Cerebellar nuclear complex (tissue), 1 donor: ENCODE data around the gene DHCR7.
A peak's percentile ranks its signal among the peaks of the same experiment; 100 is the strongest.

Experiments
- DNase-seq, 2 experiments: peaks; one replicate each; lab custom pipeline; 2025; lab: John Stamatoyannopoulos, UW

Gene DHCR7, protein sequence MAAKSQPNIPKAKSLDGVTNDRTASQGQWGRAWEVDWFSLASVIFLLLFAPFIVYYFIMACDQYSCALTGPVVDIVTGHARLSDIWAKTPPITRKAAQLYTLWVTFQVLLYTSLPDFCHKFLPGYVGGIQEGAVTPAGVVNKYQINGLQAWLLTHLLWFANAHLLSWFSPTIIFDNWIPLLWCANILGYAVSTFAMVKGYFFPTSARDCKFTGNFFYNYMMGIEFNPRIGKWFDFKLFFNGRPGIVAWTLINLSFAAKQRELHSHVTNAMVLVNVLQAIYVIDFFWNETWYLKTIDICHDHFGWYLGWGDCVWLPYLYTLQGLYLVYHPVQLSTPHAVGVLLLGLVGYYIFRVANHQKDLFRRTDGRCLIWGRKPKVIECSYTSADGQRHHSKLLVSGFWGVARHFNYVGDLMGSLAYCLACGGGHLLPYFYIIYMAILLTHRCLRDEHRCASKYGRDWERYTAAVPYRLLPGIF

DNA sequence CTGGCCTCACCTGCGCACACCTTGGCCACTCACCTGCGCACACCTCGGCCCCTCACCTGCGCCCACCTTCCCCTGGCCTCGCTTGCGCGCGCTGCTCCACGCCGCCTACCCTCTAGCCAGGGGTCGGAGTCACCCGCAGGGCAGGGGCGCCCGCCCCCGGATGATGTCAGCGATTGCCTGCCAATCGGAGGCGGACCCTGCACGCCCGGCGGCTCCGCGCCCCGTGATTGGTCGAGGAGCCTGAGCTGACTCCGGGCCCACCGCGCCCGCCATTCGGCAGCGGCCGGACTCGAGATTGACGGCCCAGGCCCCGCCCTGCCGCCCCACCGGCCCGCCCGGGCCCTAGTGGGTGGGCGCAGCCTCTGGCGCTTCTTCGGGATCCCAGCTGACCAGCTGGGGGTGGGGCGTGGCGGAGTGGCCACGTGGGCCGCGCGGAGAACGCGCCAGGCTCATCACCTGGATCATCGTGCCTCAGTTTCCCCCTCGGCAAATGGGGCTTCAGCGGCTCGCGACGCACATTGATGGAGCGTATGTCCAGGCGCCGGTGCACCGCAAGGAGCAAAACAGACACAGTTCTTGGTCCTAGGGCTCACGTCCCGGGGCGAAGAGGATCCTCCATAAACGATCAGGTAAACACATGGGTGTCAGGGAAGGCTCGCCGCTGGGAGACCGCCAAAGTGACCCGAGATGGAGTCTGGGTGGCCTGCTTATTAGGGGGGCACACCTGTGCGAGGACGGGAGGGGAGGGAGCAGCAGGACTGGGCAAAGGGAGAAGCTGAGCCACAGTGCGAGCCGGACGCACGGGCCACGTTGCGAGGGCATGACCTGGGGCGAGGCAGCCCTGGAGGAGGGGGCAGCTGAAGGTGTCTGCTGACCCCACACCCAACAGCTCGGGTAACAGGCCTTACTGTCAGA is at the start of gene DHCR7:
DHCR7 (minus strand) TSS at position 137 of the 915 bp plus-strand sequence. CDS start 3,441 bp downstream, outside the sequence.
- peak; percentile 22 to 80 for DNase-seq

DNA sequence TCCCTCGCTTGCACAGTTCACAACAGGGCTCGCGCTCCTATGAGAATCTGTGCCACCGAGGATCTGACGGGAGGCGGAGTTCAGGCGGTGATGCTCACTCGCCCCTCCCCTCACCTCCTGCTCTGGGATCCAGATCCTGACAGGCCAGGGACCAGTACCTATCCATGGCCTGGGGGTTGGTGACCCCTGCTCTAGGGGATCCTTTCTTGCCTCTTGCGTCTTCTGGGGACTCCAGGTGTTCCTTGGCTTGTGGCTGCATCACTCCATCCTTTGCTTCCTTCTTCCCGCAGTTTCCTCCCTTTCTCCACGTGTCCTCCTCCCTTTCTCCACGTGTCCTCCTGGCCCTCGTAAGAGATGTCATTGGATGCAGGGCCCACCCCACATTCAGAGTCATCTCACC is 48.2 kb upstream of the DHCR7 start:
- DNase-seq, result no peak

DNA sequence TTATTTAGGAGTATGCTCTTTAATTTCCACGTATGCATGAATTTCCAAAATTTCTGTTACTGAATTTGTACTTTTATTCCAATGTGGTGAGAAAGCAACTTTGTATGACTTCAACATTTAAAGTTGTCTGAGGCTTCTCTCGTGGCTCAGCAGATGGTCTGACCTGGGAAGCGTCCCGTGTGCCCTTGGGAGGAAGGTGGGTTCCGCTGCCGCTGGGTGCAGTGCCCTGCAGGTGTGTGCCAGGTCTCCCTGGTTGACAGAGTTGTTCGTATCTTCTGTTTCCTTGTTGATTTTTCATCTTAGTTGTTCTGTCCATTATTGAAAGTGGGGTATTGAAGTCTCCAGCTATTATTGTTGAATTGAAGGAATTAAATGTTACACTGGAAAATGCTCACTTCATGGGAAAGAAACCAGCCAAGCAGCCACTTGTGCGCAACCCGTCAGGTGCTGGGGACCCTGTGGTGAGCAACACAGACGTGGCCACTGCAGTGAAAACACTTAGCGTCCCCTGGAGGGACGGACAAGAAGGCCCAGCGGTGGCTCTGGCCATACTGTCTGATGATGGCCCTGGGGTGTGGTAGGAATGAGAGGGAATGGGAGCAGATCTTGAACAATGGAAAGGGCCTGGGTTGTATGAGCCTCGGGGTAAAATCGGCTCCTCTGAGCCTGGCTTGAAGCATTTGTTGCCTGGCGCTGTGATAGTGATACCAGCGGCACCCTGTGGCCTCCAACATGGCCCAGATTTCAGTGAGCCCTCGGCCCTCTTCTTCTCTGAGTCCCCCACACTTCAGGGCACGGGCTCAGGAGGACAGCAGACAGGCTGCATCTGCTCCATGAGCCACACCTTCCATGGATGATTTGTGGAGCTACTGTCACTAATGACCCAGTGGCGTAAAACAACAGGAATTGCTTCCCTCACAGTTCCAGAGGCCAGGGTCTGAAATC is 47.4 kb upstream of the DHCR7 start:
- no peak for DNase-seq

DNA sequence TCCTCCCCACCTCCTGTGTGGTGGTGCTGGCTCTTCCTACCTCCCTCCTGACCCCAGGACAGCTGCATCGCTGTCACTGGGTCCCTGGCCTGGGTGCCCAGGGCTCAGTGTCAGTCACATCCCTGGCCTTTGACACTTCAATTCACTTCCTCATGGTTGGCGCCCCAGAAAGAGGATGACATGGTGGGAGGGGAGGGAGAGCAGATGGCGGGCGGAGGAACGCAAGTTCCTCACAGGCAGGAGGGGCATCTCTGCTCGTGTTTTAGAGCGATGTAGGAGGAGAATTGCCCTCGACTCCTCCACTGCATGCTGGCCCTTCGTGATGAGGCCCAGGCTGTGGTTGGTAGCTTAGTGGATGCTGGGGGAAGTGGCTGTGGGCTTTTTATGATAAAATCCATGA is 43.7 kb upstream of the DHCR7 start:
- no peak for DNase-seq

DNA sequence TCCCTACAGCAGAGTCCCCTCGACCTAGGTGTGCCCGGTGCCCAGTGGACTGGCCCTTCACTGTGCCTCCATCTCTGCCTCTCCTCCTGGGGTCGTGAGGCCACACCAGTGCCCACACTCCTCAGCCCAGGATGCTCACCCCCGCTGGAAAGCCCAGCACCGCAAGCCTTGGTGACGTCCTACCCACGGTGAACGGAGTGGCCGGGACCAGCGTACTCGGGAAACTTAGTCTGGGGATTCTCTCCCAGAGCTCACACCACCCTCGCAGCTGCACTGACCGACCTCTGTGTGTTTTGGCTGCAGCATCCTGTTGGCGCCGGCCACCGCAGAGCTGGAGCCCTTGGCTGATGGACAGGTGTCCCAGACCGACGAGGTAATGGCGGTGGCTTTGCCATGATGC is 43.3 kb upstream of the DHCR7 start:
- DNase-seq, result no peak

DNA sequence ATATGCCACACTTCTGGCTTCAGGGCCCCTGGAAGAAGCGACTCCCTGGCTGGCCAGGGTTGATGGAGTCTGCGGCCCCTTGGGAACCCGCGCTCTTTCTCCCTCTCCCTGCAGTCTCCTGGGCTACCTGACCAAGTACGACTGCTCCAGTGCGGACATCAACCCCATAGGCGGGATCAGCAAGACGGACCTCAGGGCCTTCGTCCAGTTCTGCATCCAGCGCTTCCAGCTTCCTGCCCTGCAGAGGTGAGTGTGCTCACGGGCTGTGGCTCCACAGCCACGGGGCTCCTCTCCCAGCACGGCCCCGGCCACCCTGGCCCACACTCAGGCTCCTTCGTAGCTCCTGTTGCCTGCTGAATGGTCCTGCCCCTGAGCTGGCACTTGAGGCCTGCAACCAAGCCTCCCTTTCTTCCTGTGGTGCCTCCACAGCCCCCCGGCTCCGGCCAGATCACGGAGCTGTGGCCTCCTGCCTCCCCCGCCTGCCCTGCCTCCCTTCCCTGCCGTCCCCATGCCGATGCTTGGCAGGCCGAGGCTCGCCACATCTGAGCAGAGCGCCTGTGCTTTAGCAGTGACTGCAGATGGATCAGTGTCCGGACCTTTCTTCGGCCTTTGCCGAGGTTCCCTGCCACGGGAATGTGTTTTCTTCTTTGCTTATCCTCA is 42.7 kb upstream of the DHCR7 start:
- no peak for DNase-seq

DNA sequence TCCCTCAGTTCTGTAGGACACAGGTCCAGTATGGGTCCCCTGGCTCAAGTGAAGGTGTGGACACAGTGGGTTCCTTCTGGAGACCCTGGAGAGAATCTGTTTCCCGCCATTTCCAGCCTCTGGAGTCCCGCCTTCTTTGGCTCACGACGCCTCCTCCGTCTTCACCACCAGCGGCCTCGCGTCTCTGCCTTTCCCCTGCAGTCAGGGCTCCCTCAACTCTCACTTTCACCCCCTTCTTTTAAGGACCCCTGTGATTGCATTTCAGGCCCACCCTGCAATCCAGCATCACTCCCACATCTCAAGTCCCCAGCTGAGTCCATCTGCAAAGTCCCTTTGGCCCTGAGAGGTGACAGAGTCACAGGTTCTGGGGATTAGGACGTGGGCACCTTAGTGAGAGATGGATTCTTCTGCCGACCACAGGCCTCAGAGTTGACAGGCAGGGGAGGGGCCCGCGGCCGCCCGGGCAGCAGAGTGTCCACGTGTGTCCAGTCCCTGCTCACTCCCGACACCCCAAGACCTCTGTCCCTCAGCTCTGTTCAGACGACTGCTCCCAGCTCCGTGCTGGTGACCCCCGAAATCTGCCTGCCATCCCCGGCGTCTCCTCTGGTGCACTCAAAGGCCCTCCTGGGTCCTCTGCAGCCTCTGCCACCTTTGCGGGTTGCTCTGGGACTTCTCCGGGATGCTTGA is 42.0 kb upstream of the DHCR7 start:
- DNase-seq, result no peak

DNA sequence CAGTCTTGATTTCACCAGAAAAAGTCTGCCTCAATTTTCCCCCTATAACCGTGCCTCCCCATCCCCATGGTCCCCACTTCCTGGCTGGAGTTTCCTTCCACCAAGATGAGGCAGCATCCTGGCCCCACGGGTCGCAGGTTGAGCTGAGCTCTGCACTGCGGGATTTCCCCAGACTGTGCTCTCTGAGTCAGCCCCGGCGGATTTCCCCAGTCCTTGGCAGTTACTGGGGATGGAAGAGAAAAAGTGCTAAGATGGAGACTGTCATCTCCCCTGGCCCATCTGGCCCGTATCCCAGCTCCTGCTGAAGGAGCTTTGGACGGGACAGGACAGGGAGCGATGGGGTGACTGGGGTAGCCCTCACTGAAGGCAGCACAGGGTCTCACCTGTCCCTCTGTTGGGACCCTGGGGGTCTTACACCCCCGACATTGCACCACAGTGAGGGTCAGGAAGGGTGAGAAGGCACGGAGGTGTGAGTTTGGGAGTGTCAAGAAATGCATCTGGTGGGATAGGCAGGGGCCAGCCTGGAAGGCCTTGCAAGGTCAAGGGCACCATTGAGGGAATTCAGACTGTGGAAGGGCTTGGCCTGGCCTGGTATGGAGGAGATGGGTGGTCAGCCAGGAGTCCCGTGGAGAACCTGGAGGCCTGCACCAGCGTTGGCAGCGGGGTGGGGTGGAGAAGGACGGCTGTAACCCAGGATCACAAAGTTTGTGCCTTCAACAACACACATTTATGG is 41.3 kb upstream of the DHCR7 start:
- DNase-seq, result no peak

DNA sequence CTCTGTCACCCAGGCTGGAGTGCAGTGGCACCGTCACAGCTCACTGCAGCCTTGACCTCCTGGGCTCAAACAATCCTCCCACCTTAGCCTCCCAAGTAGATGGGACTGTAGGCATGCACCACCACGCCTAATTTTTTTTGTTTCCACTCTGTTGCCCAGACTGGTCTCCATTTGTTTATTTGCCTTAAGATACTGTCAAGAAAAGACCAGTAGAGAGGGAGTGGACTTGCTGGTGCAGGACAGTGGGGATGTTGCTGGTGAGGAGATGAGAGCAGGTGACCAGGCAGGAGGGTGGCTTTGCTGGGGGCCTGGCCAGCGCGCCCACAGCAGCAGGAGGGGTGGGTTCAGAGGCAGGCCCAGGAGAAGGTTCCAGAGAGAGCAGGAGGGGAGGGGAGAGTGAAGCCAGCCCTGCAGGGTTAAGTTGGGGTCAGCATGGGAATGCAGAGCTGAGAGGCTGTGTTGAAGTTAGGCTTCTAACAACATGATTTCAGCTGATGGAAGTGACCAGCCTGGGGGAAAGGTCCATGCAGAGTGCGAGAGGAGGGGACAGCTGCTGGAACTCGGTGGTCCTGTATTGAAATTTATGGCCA is 40.6 kb upstream of the DHCR7 start:
- no peak for DNase-seq

DNA sequence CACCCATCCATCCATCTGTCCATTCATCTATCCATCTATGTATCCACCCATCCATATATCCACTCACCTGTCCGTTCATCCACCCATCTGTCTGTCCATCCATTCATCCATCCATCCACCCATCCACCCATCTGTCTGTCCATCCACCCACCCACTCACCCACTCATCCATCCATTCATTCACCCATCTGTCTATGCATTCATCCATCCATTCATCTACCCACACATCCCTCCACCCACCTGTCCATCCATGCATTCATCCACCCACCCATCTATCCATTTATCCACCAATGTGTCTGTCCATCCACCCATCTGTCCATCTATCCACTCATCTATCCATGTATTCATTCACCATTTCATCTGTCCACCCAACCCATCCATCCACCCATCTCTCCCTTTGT is 38.1 kb upstream of the DHCR7 start:
- no peak for DNase-seq

DNA sequence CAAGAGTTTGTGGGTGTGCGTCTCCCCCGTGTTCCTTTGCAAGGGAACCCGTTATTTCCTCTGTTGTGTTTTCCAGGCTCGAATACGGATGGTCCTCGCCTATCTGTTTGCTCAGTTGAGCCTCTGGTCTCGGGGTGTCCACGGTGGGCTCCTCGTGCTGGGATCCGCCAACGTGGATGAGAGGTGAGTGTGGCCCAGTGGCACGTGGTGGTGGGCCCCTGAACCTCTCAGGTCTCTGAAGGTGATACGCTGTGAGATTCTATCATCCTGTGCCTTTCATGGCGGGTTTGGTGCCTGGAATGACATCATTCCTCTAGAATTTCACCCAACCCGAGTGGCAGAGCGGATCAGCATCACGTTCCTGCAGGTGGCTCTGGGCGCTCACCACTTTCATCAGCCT is 37.3 kb upstream of the DHCR7 start:
- DNase-seq, result no peak

DNA sequence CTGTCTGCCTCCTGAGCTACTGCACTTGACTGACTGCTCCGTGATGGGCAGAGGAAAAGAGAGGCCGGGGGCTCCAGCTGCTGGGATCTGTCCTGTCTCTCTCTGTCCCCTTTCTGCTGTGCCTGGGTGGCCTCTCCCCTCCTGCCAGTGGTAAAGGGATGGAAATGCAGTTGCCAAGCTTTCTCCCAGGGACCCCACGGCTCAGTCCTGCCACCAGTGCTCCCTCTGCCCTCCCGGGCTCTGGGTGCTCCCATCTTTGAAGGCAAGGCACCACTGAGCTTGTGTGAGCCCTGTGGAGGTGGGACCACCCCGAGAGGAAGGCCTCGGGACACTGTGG is 36.8 kb upstream of the DHCR7 start:
- no peak for DNase-seq

DNA sequence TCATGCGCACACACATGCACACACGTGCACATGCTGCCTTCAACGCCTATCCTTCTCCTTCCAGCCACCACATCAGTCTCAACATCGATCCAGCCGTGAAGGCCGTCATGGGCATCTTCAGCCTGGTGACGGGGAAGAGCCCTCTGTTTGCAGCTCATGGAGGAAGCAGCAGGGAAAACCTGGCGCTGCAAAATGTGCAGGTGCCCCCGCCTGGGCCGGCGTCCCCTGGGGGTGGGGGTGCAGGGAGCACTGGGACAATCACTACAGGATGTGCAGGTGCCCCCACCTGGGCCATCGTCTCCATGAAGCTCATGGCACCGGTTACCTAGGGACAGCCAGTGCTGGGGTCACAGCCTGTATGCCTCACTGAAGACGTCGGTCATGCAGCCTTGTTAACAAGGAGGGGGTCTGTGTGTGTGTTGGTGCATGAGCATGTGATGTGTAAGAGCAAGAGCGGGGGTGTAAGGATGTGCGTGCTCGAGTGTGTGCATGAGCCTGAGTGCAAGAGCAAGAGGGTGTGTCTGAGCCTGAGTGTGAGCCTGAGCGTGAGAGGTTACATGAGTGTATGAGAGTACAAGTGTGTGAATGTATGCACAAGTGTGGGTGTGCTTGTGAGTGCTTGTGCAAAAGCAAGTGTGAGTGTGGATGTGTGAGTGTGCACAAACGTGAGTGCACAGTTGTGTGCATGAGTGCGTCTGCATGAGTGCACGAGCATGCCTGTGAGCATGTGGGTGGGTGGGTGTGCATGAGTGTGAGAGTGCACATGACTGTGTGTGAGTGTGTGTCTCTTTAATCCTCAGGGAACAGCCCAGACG is 36.3 kb upstream of the DHCR7 start:
- DNase-seq, result no peak

DNA sequence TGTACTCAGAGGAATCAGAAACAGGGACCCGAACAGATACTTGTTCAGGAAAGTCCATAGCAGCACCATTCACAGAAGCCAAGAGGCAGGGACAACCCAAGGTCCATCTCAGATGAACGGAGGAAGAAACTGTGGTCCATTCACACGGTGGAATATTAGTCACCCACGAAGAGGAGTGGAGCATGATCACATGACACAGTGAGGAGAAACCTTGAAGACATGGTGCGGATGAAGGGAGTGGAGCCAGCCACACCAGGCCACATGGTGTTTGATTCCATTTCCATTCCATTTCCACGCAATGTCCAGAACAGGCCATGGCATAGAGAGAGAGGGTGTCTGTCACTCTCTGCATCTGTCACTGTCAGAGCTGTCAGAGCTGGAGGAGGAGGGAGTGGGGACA is 35.5 kb upstream of the DHCR7 start:
- no peak for DNase-seq

DNA sequence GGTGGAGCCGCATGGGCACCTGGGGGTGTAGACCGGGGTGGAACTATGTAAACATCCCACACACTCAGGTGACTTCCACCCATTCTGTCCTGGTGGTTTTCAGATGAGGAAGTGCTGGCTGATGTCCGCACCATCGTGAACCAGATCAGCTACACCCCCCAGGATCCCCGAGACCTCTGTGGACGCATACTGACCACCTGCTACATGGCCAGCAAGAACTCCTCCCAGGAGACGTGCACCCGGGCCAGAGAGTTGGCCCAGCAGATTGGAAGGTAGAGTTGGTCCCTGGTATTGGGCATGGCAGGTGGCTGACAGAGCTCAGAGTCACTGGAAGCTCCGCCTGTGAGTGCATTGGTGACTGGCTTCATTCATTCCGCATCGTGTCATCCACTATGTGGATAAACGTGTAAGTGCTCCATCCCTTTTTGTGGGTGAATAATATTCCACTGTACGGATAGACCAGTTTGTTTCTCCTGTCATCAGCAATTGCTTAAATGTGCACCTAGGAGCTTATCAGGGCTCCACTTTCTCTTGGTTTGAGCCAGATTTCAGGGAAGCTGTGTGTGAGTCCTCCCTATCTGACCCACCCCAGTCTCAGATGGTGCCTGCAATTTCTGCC is 34.7 kb upstream of the DHCR7 start:
- no peak for DNase-seq

DNA sequence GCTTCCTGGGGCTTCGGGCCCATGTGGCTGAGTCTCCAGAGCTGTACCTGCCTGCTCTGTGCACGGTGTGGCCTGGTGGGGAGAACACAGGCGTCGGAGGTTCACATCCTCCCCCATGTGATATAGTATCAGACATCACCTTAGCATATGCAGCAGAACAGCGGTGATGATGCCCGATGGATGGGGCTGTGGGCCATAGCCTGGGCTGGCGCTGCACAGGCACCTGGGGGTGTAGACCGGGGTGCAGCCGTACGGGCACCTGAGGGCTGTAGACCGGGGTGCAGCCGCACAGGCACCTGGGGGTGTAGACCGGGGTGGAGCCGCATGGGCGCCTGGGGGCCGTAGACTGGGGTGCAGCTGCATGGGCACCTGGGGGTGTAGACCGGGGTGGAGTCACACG is 34.0 kb upstream of the DHCR7 start:
- DNase-seq, result no peak

DNA sequence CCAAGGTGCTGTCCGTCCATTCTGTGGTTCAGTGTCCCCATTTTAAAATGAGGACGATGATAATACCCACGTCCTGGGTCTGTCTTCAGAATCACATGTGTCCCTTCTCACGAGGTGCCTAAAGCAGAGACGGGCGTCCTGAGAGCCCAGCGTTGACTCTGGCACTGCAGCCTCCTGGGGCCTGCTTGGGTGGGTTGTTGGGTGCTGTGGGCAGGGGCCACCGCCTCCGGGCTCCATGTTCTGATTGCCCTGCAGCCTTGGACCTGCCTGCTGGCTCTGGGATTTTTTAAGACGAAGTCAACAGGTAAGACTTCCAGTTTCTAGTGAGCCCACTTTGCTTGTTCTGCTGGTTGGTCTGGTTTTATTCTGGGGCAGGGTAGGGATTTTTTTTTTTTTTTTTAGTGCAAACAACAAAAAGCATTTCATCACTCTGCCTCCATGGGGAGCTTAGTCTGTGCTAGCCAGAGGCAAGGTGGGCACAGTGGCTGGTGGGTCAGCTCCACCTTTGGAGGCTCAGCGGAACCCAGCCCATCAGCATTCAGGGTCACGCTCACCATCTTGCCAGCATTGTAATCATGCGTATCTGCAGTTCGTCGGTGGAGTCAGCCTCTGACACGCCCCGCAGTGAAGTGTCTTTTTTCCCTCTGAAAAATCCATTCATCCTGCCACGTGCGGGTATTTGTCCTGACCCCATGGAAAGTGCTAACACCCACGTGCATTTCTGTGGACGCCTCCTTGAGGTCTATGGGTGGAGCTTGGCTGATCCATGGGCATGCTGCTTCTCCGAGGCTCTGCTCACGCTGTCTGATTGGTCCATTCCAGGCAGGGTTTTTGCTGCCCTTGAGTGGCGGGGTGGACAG is 33.1 kb upstream of the DHCR7 start:
- no peak for DNase-seq

DNA sequence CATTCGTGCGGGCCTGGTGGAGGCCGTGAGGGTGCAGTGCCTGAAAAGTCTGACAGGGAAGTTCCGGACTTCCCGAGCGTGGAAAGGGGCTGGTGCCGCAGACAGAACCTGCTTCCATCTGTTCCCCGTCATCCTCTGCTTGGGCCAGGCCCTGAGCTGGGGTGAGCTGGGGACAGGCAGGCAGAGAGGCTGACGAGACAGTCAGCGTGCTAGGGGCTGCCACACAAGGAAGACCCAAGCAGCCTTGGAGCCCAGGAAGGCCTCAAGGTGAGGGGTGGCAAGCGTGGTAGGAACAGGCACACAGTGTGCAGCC is 30.3 kb upstream of the DHCR7 start:
- DNase-seq, result no peak
